ENCODE data around the gene ARFGAP3.

Gene ARFGAP3
- total RNA-seq, result 53.6 to 129 (median 80.1) reads per million in 17 experiments

- peak; percentile 98 to 100 (median 100) for DNase-seq
Measured at GRCh38 chr22:42856865-42857704, at the start of gene ARFGAP3. ARFGAP3 (minus strand) TSS chr22:42857273; CDS start chr22:42857182, 91 bp downstream.

- DNase-seq, result no peak
Measured at GRCh38 chr22:42905702-42906183, 48.7 kb upstream of the ARFGAP3 start.

- DNase-seq, result no peak
Measured at GRCh38 chr22:42905217-42905616, 48.1 kb upstream of the ARFGAP3 start.

DNA sequence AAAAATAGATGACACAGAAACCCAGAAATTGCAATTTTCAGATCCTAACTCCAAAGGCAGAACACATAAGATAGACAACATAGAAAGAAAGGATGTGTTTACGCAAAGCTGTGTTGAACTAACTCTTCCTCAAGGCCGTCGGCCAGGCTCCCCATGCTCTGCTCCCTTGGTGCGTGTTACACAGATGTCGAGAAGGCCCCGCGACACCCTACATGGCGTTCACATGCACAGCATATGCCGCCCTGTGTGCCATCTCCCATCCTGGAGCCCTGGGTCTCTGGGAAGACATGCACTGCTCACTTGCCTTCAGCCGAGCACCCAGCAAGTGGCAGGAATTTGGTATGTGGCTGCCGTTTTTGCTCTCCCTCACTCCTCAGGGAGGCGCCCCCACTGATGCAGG, 47.0 kb upstream of the ARFGAP3 start:
- no peak for DNase-seq

GRCh38 chr22:42902875-42903510, 45.9 kb upstream of the ARFGAP3 start:
- no peak for DNase-seq

DNA sequence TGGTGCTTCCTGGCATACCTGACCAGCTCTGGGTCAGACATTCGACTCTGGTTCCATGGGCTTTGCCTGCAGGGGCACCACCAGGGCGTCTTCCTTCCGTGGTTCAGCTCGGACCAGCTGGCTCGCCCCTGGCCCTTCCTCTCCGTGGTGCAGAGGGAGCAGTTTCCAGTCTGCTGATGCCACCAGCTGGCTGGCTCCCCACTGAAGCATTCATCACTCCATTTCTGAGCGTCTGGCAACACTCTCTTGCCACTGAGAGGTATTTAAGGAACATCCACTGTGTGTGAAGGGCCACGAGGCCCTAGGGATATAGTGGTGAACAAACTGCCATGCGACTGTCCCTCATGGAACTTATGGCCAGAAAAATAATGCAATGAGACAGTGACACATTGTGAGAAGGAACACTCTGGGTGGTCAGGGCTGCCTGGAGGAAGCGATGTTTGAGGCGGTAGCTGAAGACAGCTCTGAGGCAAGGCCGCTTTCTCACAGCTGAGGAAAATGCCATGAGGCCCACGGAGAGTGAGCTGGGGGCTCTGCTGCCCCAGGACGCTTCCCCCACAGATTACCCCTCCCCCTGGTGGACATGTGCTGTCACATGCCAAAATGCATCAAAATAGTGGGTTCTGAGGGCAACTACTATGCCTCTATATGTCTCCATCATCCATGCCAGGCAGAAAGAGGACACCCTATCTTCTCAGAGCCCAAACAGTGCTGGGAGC, 44.9 kb upstream of the ARFGAP3 start:
- peak in 2 of 4 experiments; percentile 19 to 26 for DNase-seq

DNA sequence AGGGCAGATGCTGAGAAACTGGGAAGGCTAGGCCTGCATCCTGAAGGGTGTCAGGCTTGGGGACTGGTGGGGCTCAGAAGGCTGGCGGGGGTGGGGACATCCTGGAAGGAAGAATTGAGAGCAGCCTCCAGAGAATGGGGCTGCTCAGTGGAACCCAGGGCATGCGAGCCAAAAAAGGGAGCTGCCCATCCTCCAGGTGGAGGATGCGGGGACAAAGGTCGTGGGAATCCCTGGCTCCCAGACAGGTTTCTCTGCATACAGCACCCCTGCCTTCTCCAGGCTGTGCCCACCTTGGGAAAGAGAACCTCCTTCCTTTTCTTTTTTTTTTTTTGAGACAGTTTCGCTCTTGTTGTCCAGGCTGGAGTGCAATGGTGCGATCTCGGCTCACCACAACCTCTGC, 40.9 kb upstream of the ARFGAP3 start:
- no peak for DNase-seq

GRCh38 chr22:42895541-42895981, 38.5 kb upstream of the ARFGAP3 start:
- peak; percentile 50 to 76 (median 64) for DNase-seq

GRCh38 chr22:42895087-42895486, 38.0 kb upstream of the ARFGAP3 start:
- DNase-seq, result peak; percentile 54 to 81 (median 72)

GRCh38 chr22:42893371-42894150, 36.5 kb upstream of the ARFGAP3 start:
- DNase-seq, result no peak

- peak; percentile 37 to 61 (median 55) for DNase-seq
Measured at GRCh38 chr22:42892571-42893316, 35.7 kb upstream of the ARFGAP3 start.

- peak in 3 of 4 experiments; percentile 26 to 46 (median 28) for DNase-seq
Measured at GRCh38 chr22:42892156-42892555, 35.1 kb upstream of the ARFGAP3 start.

- DNase-seq, result no peak
Measured at GRCh38 chr22:42891696-42892095, 34.6 kb upstream of the ARFGAP3 start.

- no peak for DNase-seq
Measured at GRCh38 chr22:42891008-42891407, 33.9 kb upstream of the ARFGAP3 start.

GRCh38 chr22:42889304-42889703, 32.2 kb upstream of the ARFGAP3 start:
- DNase-seq, result peak; percentile 78 to 93 (median 85)

DNA sequence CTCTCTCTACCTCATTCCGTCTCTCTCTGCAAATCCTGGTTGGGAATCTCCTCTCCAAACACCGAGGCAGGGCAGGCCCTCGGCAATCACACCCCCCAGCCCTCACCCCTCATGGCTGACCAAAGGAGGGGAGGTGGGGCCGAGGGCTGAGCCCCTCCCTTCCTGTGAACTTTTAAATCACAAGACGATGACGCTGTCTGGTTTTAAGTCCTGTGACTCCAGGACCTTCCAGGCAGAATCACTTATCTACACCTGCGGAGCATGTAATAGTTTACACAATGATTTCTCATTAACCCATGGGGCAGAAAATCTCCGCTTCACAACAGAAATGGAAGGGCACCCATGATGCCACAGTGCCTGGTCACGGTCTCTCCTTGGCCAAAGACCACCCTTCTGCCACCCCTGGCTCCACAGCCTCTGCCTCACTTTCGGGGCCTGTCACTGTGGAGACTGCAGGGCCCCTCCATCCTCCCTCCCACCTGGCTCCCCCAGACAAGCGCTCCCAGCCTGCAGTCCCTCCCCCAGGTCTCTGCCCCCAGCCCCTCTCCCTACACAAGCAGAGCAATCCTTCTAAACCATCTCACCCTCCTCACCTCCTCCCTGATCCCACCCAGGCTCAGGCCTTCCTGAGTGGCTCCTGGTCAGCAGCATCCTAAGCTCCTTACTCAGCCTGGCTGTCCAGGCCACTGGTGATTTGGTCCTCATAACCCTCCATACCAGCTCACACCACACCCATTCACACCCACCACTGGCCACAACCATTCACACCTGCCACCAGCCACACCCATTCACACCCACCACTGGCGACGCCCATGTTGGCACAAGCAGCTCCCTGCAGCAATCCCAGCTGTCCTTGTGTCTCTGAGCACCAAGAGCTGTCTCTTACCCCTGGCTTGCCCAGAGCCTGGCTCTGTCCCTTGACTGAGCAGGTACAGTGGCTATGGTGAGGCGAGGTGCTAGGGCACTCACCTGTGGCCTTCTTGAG, 30.7 kb upstream of the ARFGAP3 start:
- DNase-seq, result no peak

DNA sequence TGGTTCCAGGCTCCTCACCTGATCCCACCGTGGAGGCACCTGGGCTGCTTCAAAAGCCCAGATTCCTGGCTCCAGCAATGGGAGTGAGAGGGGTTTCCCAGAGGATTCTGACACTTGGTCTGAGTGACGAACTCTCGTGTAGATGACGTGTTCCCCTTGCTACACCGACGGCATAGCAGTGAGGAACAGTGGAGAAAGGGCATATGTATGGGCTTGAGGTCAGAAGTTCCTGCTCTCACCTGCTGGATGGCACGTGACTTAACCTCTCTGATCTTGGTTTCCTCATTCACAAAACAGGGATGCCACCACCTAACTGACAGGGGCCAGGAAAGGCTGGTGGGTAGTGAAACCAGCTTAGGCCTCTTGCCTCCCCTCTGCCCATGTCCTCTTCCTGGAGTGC, 30.0 kb upstream of the ARFGAP3 start:
- DNase-seq, result no peak

DNA sequence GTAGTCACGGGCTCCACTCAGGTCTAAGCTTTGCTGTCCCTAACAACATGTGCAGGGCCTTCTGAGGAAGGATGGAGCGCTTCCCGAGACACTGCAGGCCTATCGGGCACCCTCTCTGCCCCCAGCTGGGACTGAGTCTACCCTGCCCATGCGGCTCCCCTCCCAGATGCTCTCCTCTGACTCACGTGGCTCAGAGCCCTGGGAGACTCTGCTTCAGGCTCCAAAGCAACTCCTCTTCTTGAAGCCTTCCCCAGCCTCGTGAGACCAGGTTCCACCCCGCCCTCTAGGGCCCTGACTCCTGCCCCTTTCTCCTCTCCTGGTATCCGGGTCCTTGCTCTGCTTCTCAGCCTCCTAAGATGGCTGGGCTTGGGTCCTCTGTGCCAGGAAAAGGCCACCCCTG, 28.4 kb upstream of the ARFGAP3 start:
- no peak for DNase-seq

DNA sequence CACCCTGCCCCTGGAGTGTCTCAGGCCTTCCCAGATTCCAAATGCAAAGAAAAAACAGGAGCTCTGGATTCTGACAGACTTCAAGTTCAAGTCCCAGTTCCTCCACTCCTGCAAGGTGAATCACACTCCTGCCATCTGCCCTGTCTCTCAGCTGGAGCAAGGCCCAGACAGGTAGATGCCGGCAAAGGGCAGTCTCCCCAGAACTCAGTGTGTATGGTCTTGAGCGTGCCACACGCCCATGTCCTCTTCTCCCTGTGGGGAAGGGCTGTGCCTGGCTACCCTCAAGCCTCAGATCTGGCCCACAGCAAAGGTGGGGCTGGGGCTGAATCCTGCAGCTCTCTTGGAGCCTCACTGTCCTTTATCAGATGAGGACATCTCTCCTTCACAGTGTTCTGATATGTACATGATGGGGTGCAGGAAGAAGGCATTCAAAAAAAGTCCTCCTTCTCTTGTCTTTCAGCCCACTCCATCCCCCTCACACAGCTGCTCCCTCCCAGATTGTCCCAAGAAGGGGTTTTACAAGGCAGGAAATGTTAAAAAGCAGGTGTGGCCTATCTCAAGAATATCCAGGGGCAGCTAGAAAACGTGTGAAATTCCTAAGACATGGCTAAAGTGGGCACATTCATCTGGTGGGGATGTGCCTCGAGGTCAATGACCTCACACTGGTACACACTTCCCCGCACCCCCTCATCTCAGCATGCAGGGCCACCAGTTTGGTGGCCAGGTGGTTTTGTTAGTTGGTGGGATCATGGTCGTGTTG, 27.7 kb upstream of the ARFGAP3 start:
- DNase-seq, result no peak

Data from suppressor macrophage (primary cell).